ENCODE results near the gene MPC1L. TPM values are rescaled to one million over a fixed set of nuclear protein-coding genes. Genes with fewer than 3 reads are reported as not detected.

The MPC1L gene
- total and polyA plus RNA-seq, 2 of the 4 experiments (the other 2 are of a cell fraction): not detected

DNA sequence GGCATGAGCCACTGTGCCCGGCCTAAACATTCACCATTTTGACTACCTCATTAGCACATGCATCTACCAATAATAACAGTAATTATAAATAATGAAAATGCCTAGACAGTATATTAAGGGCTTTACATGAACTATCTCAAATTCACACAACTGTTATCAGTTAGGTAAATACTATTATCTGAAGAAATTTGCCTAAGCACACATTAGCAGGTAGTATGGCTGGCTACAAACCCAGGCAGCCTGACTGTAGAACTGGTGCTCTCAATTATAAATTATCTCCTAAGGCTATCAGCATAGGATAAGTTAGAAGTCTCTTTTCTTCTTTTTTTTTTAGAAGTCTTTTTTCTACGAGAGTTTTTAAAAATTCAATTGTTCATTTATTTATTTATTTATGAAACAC, 38.3 kb downstream of the MPC1L start:
- H3K36me3 ChIP-seq (ENCODE audit: control insufficient read depth, insufficient read depth, low read length): peaks cover 10% of the 10 kb centered on the region
- no peak overlapping the region for H3K9ac ChIP-seq (ENCODE audit: low read depth, low read length)
- no peak overlapping the region for H4K91ac ChIP-seq (ENCODE audit: insufficient read depth, low read depth, low read length)
- H3K27me3 ChIP-seq (ENCODE audit: control insufficient read depth, insufficient read depth, low read length): peaks cover 2% of the 10 kb centered on the region; the same call in 1 of the 2 replicates
- no peak overlapping the region for H2BK120ac ChIP-seq (ENCODE audit: low read depth, low read length)
- H3K9me1 ChIP-seq (ENCODE audit: insufficient read depth, low read length): no peaks in the 10 kb centered on the region
- no peak overlapping the region for H3K27ac ChIP-seq (ENCODE audit: insufficient read depth, low read length)
- H3K14ac ChIP-seq (replicated peaks; ENCODE audit: low read depth, low read length): no peak overlapping the region
- no peak overlapping the region for H2BK15ac ChIP-seq (ENCODE audit: low read depth, low read length)
- ATAC-seq (ENCODE audit: low read depth) (no peak), DNase-seq (no peak)
- H3K4me2 ChIP-seq (ENCODE audit: low read depth, low read length): no peak overlapping the region
- H3K79me1 ChIP-seq (ENCODE audit: low read depth in 1 of 2, low read length in 2 of 2): no peaks in the 10 kb centered on the region
- H2AK5ac ChIP-seq (ENCODE audit: low read depth, low read length): no peak overlapping the region
- no CpG with 5 or more reads among the region's 2 CpGs for WGBS, 2 experiments (ENCODE audit: extremely low coverage in 2 of 2, insufficient read length in 1 of 2)
- H2BK5ac ChIP-seq (ENCODE audit: low read depth, low read length, poor library complexity, severe bottlenecking): no peak overlapping the region
- dilution Hi-C loops (cut with HindIII; ENCODE audit: low sequenced_read_pairs, unreplicated experiment) (no loop called here), intact Hi-C loops (cut with micrococcal nuclease) (no loop called here), in situ Hi-C loops (cut with MboI; ENCODE audit: low sequenced_read_pairs) (loop anchor here (25.0 kb wide), 1 partner anchor 576 kb away; no protein-coding TSS in a partner anchor)
- no TSS peak for BruUV-seq (replicated peaks)
- no peak overlapping the region for H2BK20ac ChIP-seq (ENCODE audit: low read depth, low read length)
- H3K9me3 ChIP-seq (ENCODE audit: control insufficient read depth, insufficient read depth, low read length): no peaks in the 10 kb centered on the region
- H2AK9ac ChIP-seq (replicated peaks; ENCODE audit: low read depth, low read length, poor library complexity): no peak overlapping the region
- no peaks in the 10 kb centered on the region for H3K4me1 ChIP-seq (ENCODE audit: control insufficient read depth, insufficient read depth, low read length)
- H3K18ac ChIP-seq (ENCODE audit: low read depth, low read length): no peak overlapping the region
- H4K8ac ChIP-seq (ENCODE audit: low read depth in 2 of 2, low read length in 2 of 2): no peak overlapping the region
- CTCF ChIA-PET: no interaction called here
- H3K4me3 ChIP-seq (ENCODE audit: insufficient read depth, low read depth, low read length): no peak overlapping the region
- no peak for TF ChIP-seq SMC3 (IDR thresholded peaks at IDR 0.05; ENCODE audit: low read depth, low read length)
- peaks cover 3% of the 10 kb centered on the region; the same call in 1 of the 2 replicates for H4K20me1 ChIP-seq (ENCODE audit: insufficient read depth, low read length)
- H4K5ac ChIP-seq (ENCODE audit: low read depth, low read length): no peak overlapping the region
- no peak overlapping the region for H3K56ac ChIP-seq (ENCODE audit: extremely low read depth, insufficient read depth, low read length)
- H2AFZ ChIP-seq (replicated peaks; ENCODE audit: low read length, poor library complexity): no peak overlapping the region
- H3K4ac ChIP-seq (ENCODE audit: low read depth, low read length): no peak overlapping the region
- no peak overlapping the region for H3K23ac ChIP-seq (ENCODE audit: low read depth, low read length)
- POLR2A ChIA-PET (ENCODE audit: unreplicated experiment): no interaction called here

All from IMR-90 (cell line).